Stomach (tissue), 4 donors: ENCODE measurements around the gene SCN8A.

Experiments used
- CTCF ChIP-seq, 7 experiments: fragments of 450-650 bp in 4 of 7; fragments of 200-600 bp in 3 of 7; sonication (generic) in 3 of 7; IDR thresholded peaks; one replicate each; pipeline ENCODE4 v1.5.1; 2016 to 2019; ENCODE audit warnings: antibody characterized with exemption in 7 of 7, control low read depth in 2 of 7, mild to moderate bottlenecking in 1 of 7
- EP300 ChIP-seq: sonication (generic); formaldehyde crosslinking; IDR thresholded peaks from one replicate; pipeline ENCODE4 v1.6.1; 2017; ENCODE audit warnings: antibody characterized with exemption
- POLR2A ChIP-seq, 4 donors: fragments of 450-650 bp; IDR thresholded peaks; one replicate each; pipeline ENCODE4 v1.6.1; 2016; ENCODE audit warnings: antibody characterized with exemption in 4 of 4, control low read depth in 2 of 4, mild to moderate bottlenecking in 1 of 4, moderate library complexity in 1 of 4
- POLR2AphosphoS5 ChIP-seq, 3 donors: sonication (generic); formaldehyde crosslinking; IDR thresholded peaks; one replicate each; pipeline ENCODE4 v1.6.1; 2016; ENCODE audit warnings: antibody characterized with exemption in 3 of 3

GRCh38 chr12:51779876-51780275 is 188.8 kb downstream of the SCN8A start:
- TF ChIP-seq CTCF (IDR thresholded peaks at IDR 0.05) (no peak), POLR2AphosphoS5 (IDR thresholded peaks at IDR 0.05) (no peak), POLR2A (IDR thresholded peaks at IDR 0.05) (no peak), EP300 (no peak)
